HepG2 (cell line): ENCODE results near the gene NRSN2. TPM values are rescaled to one million over a fixed set of nuclear protein-coding genes. Genes with fewer than 3 reads are reported as not detected.

ENCODE experiments used
- EEA1 ChIP-seq: sonication (generic); formaldehyde crosslinking; IDR thresholded peaks from 2 replicates; pipeline ENCODE4 v1.5.1; 2020; ENCODE audit warnings: mild to moderate bottlenecking, missing genetic modification reagents, borderline replicate concordance
- KAT8 ChIP-seq: IDR thresholded peaks from 2 replicates; pipeline ENCODE4 v1.6.1; 2016; ENCODE audit warnings: missing genetic modification reagents, missing compliant biosample characterization
- NFE2 ChIP-seq: sonication (generic); formaldehyde crosslinking; IDR thresholded peaks from 2 replicates; pipeline ENCODE4 v1.4.0; 2020; ENCODE audit warnings: missing genetic modification reagents
- NFE2L2 ChIP-seq: fragments of 150-350 bp; IDR thresholded peaks from 2 replicates; pipeline ENCODE4 v1.6.1; 2014; ENCODE audit warnings: low read length
- RARA ChIP-seq: IDR thresholded peaks from 2 replicates; pipeline ENCODE4 v1.6.1; 2016; ENCODE audit warnings: missing genetic modification reagents, missing compliant biosample characterization
- SNRNP70 ChIP-seq: fragments of 200-400 bp; formaldehyde crosslinking; IDR thresholded peaks from 2 replicates; pipeline ENCODE4 v1.6.1; 2017; ENCODE audit warnings: mild to moderate bottlenecking, low read depth, low read length, moderate library complexity
- SOX5 ChIP-seq: IDR thresholded peaks from 2 replicates; pipeline ENCODE4 v1.6.1; 2016; ENCODE audit warnings: borderline replicate concordance
- TBL1XR1 ChIP-seq: fragments of 150-350 bp; IDR thresholded peaks from 2 replicates; pipeline ENCODE4 v1.6.1; 2014; ENCODE audit warnings: borderline replicate concordance, low read length; ENCODE audit not compliant: partially characterized antibody
- TSC22D2 ChIP-seq: sonication (generic); formaldehyde crosslinking; IDR thresholded peaks from 2 replicates; pipeline ENCODE4 v1.5.1; 2020; ENCODE audit warnings: missing genetic modification reagents, mild to moderate bottlenecking, borderline replicate concordance
- ZBTB40 ChIP-seq, 2 experiments: fragments of 450-650 bp in 1 of 2; sonication (generic) in 1 of 2; formaldehyde crosslinking in 1 of 2; IDR thresholded peaks; 2 replicates each; pipeline versions ENCODE4 v1.6.1 to v1.8.0; 2016 to 2022; ENCODE audit warnings: antibody characterized with exemption in 1 of 2, mild to moderate bottlenecking in 1 of 2, missing genetic modification reagents in 1 of 2
- polyA plus RNA-seq, 8 experiments: library from polyadenylated mRNA; depleted of rRNA in 3 of 8; stranded (reverse) in 7 of 8; unstranded in 1 of 8; fragments of >200 nt; fragmentation: Illumina TruSeq in 4 of 8; extraction: Trizol in 4 of 8; gene quantifications; 2 replicates each; pipeline versions ENCODE4 v1.2.1 to v1.2.3, GENCODE V29; 2011 to 2016; ENCODE audit warnings: low read depth in 4 of 8, missing spikeins in 1 of 8, mixed read lengths in 1 of 8; ENCODE audit not compliant: insufficient read depth in 1 of 8
- total RNA-seq, 5 experiments: library from RNA; depleted of rRNA; stranded (reverse); fragments of >200 nt; fragmentation: Illumina TruSeq; extraction: Trizol; gene quantifications; 2 replicates each; pipeline ENCODE4 v1.2.3, GENCODE V29; 2016; ENCODE audit warnings: low read depth in 1 of 5
- TF ChIP-seq, protein P1 (sequence below): sonication (generic); formaldehyde crosslinking; IDR thresholded peaks from 2 replicates; pipeline ENCODE4 v1.5.0; 2020; ENCODE audit warnings: missing genetic modification reagents
- TF ChIP-seq, protein P2 (sequence below): sonication (generic); formaldehyde crosslinking; IDR thresholded peaks from 2 replicates; pipeline ENCODE4 v1.4.0; 2020; ENCODE audit warnings: missing genetic modification reagents

Gene NRSN2
- total and polyA plus RNA-seq, 2 of the 13 experiments (the other 11 are each of a cell fraction or from before 2014, with no cell fraction given): 32.3 to 49.4 TPM

DNA sequence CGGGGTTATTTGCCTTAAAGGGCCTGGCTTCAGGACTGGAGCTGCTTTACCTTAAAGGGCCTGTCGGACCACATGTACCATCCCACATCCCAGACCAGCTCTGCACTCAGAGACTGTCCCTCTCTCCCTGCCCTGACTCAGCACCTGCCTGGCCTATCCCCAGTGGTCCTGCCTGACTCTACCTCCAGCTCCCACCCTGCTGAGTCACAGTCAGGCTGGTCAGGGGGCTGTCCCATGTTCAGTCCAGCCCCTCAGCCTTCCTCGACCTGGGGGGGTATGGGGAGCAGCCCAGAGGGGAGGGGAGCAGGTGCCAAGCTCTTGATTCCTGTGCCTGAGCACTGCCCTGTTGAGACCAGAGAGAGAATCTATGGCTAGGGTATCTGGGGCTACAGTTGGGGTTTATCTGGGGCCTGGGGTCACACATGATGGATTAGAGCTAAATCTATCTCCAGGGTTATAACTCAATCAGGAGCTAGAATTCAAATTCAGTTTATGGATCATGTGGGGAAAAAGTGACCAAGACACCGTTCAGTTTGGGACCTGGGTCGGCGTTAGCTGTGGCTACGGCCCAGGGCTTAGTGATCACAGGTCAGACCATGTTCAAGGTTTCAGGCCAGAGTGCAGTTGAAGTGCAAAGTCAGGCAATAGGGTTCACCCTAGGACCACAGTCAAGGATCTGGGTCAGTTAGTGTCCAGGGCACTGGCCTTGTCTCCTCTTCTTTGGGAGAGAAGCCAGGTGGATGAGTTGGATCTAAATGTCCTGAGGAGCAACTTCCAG is 24.3 kb downstream of the NRSN2 start (continued):
- TF ChIP-seq, protein P1, sequence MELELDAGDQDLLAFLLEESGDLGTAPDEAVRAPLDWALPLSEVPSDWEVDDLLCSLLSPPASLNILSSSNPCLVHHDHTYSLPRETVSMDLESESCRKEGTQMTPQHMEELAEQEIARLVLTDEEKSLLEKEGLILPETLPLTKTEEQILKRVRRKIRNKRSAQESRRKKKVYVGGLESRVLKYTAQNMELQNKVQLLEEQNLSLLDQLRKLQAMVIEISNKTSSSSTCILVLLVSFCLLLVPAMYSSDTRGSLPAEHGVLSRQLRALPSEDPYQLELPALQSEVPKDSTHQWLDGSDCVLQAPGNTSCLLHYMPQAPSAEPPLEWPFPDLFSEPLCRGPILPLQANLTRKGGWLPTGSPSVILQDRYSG (CRISPR knock-in tag): 0 out of 2 replicates have a peak, but pooled peaks have one; percentile 70
- TF ChIP-seq SNRNP70 (no peak), TBL1XR1 (peak; percentile 88), RARA (peak; percentile 99), ZBTB40 (IDR thresholded peaks at IDR 0.05) (no peak), ZBTB40 (CRISPR knock-in tag; IDR thresholded peaks at IDR 0.05) (peak; percentile 4; the same call in 1 of the 2 replicates), NFE2 (CRISPR knock-in tag) (peak; percentile 88; the same call in 1 of the 2 replicates), NFE2L2 (0 out of 2 replicates have a peak, but pooled peaks have one; percentile 14), KAT8 (CRISPR knock-in tag) (peak; percentile 17; the same call in 1 of the 2 replicates), EEA1 (0 out of 2 replicates have a peak, but pooled peaks have one; percentile 33), TSC22D2 (CRISPR knock-in tag) (no peak), SOX5 (no peak)
- TF ChIP-seq, protein P2, sequence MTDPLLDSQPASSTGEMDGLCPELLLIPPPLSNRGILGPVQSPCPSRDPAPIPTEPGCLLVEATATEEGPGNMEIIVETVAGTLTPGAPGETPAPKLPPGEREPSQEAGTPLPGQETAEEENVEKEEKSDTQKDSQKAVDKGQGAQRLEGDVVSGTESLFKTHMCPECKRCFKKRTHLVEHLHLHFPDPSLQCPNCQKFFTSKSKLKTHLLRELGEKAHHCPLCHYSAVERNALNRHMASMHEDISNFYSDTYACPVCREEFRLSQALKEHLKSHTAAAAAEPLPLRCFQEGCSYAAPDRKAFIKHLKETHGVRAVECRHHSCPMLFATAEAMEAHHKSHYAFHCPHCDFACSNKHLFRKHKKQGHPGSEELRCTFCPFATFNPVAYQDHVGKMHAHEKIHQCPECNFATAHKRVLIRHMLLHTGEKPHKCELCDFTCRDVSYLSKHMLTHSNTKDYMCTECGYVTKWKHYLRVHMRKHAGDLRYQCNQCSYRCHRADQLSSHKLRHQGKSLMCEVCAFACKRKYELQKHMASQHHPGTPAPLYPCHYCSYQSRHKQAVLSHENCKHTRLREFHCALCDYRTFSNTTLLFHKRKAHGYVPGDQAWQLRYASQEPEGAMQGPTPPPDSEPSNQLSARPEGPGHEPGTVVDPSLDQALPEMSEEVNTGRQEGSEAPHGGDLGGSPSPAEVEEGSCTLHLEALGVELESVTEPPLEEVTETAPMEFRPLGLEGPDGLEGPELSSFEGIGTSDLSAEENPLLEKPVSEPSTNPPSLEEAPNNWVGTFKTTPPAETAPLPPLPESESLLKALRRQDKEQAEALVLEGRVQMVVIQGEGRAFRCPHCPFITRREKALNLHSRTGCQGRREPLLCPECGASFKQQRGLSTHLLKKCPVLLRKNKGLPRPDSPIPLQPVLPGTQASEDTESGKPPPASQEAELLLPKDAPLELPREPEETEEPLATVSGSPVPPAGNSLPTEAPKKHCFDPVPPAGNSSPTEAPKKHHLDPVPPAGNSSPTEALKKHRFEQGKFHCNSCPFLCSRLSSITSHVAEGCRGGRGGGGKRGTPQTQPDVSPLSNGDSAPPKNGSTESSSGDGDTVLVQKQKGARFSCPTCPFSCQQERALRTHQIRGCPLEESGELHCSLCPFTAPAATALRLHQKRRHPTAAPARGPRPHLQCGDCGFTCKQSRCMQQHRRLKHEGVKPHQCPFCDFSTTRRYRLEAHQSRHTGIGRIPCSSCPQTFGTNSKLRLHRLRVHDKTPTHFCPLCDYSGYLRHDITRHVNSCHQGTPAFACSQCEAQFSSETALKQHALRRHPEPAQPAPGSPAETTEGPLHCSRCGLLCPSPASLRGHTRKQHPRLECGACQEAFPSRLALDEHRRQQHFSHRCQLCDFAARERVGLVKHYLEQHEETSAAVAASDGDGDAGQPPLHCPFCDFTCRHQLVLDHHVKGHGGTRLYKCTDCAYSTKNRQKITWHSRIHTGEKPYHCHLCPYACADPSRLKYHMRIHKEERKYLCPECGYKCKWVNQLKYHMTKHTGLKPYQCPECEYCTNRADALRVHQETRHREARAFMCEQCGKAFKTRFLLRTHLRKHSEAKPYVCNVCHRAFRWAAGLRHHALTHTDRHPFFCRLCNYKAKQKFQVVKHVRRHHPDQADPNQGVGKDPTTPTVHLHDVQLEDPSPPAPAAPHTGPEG (CRISPR knock-in tag): peak; percentile 55; the same call in 1 of the 2 replicates
